Nephron progenitor cell (in vitro differentiated cells): ENCODE measurements around the gene CCBE1.

Experiments used
- DNase-seq: peaks from one replicate; pipeline ENCODE4 v3.0.0; 2021
- H3K27ac Mint-ChIP-seq: 2 replicates; pipeline ENCODE4 v1.8.0; 2021; ENCODE audit warnings: mild to moderate bottlenecking, moderate library complexity, mixed read lengths
- H3K27me3 Mint-ChIP-seq: 2 replicates; pipeline ENCODE4 v1.8.0; 2021; ENCODE audit warnings: mild to moderate bottlenecking, low read depth, mixed read lengths; ENCODE audit not compliant: poor library complexity
- H3K36me3 Mint-ChIP-seq: 2 replicates; pipeline ENCODE4 v1.8.0; 2021; ENCODE audit warnings: low read depth, mixed read lengths
- H3K4me1 Mint-ChIP-seq: 2 replicates; pipeline ENCODE4 v1.8.0; 2021; ENCODE audit warnings: mixed read lengths
- H3K4me3 Mint-ChIP-seq: 2 replicates; pipeline ENCODE4 v1.8.0; 2021; ENCODE audit warnings: mild to moderate bottlenecking, moderate library complexity, mixed read lengths
- H3K9me3 Mint-ChIP-seq: 2 replicates; pipeline ENCODE4 v1.8.0; 2021; ENCODE audit warnings: mild to moderate bottlenecking, moderate library complexity, mixed read lengths
- TF ChIP-seq, protein P1 (sequence below): fragments of 200-600 bp; sonication (generic); IDR thresholded peaks from 2 replicates; pipeline ENCODE4 v1.5.0; 2021; ENCODE audit warnings: antibody characterized with exemption

The CCBE1 gene

DNA sequence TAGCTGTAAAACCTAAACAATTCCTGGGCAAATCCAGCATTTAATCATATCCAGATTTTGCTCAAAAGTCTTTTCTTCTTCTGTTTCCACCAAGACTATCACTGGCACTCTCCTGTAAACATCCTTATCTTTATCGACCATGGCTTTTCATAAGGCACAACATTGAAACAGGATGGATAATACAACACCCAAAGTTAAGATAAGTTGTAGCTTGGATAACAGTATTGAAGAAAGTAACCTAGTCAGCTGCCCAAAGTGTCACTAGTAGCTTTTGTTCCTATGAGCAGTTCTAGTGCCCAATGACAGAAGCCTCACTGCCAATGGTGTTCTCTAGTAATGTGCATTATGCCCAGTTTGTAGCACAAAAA lies 22.3 kb downstream of the CCBE1 start:
- DNase-seq: no peak
- Mint-ChIP-seq H3K36me3 (no peaks in the 10 kb centered on the region), H3K9me3 (no peaks in the 10 kb centered on the region), H3K27me3 (peaks cover 4% of the 10 kb centered on the region), H3K27ac (no peak overlapping the region), H3K4me3 (no peak overlapping the region), H3K4me1 (peaks cover 25% of the 10 kb centered on the region)
- TF ChIP-seq, protein P1, sequence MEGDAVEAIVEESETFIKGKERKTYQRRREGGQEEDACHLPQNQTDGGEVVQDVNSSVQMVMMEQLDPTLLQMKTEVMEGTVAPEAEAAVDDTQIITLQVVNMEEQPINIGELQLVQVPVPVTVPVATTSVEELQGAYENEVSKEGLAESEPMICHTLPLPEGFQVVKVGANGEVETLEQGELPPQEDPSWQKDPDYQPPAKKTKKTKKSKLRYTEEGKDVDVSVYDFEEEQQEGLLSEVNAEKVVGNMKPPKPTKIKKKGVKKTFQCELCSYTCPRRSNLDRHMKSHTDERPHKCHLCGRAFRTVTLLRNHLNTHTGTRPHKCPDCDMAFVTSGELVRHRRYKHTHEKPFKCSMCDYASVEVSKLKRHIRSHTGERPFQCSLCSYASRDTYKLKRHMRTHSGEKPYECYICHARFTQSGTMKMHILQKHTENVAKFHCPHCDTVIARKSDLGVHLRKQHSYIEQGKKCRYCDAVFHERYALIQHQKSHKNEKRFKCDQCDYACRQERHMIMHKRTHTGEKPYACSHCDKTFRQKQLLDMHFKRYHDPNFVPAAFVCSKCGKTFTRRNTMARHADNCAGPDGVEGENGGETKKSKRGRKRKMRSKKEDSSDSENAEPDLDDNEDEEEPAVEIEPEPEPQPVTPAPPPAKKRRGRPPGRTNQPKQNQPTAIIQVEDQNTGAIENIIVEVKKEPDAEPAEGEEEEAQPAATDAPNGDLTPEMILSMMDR: no peak

DNA sequence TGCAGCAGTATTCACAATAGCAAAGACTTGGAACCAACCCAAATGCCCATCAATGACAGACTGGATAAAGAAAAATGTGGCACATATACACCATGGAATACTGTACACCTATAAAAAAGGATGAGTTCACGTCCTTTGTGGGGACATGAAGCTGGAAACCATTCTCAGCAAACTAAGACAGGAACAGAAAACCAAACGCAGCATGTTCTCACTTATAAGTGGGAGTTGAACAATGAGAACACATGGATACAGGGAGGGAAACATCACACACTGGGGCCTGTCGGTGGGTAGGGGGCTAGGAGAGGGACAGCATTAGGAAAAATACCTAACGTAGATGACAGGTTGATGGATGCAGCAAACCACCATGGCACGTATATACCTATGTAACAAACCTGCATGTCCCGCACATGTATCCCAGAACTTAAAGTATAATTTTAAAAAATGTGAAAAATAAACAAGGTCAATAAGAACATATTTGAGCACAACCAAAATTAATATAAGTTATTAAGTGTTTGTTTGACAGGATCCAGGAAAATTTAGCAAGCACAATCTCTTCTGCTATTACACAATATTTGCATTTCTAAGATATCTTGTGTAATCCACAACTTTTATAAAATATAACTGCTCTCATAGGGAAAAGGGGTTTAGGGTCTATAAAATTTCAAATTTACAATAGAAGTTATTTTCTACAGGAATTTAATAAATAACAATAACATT lies 22.9 kb downstream of the CCBE1 start:
- no peaks in the 10 kb centered on the region for H3K9me3 Mint-ChIP-seq
- H3K27me3 Mint-ChIP-seq: peaks cover 4% of the 10 kb centered on the region
- no peaks in the 10 kb centered on the region for H3K36me3 Mint-ChIP-seq
- no peak for DNase-seq
- H3K4me1 Mint-ChIP-seq: peaks cover 20% of the 10 kb centered on the region
- H3K4me3 Mint-ChIP-seq: no peak overlapping the region
- H3K27ac Mint-ChIP-seq: no peak overlapping the region
- TF ChIP-seq, protein P1: no peak

DNA sequence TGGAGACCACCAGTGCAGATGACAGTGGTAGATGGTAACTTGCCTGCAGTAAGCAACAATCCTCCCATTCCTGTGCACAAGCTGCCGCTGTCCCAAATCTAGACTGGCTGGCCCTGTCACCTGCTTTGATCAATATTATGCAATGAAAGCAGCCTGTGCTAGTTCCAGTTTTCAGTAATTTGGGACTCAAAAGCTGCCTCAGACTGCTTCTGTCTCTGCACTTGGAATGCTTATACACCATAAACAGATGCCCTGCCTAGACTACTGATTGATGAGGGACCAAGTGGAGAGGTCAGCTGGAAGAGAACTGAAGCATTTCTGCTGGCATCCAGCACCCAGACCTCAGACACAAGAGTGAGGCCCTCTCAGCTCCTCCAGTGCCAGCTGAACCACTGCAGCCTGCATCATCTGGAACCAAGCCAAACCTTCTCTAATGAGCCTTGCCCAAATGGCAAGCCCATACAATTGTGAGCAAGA lies 24.9 kb downstream of the CCBE1 start:
- TF ChIP-seq, protein P1: no peak

DNA sequence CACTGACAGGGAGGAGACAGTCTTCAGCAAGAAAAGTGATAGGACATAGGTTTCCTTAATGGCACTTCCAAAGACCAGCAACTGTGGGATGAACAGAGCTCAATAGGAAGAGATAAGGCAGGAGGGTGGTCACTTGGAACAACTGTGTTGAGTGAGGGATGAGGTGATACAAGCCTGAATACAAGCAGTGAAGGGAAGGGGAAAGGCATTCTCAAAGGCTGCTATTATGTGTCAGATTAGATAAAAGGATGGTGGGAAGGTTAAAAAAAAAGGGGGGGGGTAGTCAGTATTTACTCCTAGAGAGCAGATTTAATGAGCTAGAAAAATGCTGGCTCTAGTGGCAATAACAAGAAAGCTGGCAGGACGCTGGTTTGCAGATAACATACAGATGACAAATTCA lies 25.7 kb downstream of the CCBE1 start:
- TF ChIP-seq, protein P1: no peak
- Mint-ChIP-seq H3K9me3 (no peaks in the 10 kb centered on the region), H3K36me3 (no peaks in the 10 kb centered on the region), H3K27ac (peak overlapping the region; percentile 10), H3K4me3 (no peak overlapping the region), H3K4me1 (peaks cover 20% of the 10 kb centered on the region), H3K27me3 (peaks cover 4% of the 10 kb centered on the region)
- no peak for DNase-seq

More for the DNA sequence above, 24.9 kb downstream of the CCBE1 start:
- no peak for DNase-seq
- H3K9me3 Mint-ChIP-seq: no peaks in the 10 kb centered on the region
- H3K27me3 Mint-ChIP-seq: peaks cover 4% of the 10 kb centered on the region
- no peak overlapping the region for H3K27ac Mint-ChIP-seq
- H3K4me3 Mint-ChIP-seq: no peak overlapping the region
- H3K4me1 Mint-ChIP-seq: peaks cover 20% of the 10 kb centered on the region
- no peaks in the 10 kb centered on the region for H3K36me3 Mint-ChIP-seq

DNA sequence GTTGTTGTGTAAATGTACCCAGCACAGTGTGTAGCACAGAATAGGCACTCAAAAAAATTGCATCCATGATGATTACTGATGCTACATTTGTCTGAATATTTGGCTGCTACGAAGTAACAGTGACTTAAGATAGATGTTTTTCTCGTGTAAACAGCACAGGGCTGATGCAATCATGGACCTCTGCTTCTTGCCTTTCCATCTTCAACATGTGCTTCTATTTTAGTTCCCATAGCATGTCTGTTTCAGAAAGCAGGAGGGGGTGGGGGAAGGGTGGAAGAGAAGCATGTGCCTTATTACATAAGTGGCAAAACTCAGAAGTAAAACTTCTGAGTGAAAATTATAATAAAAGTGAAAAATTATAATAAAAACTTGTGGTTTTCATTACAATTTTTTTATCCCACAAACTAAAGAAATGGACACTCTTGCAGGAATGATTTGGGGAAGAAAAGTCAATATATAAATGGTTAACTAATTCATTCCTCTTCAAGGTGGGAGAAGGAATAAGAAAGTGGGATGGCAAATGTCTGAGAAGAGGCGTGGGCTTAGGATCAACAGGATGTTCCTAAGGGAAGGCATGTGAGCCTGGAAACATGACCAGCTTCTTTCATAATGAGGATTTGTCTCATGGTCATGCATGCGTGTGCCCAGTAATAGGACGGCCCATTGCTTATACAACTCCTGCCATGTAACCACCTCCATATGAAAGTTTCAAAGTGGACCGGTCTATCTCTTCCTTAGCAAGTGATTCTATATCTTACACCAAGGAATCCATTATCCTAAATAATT lies 27.2 kb downstream of the CCBE1 start:
- DNase-seq: no peak
- no peaks in the 10 kb centered on the region for H3K36me3 Mint-ChIP-seq
- H3K4me3 Mint-ChIP-seq: no peak overlapping the region
- TF ChIP-seq, protein P1: no peak
- peaks cover 35% of the 10 kb centered on the region for H3K4me1 Mint-ChIP-seq
- H3K27ac Mint-ChIP-seq: no peak overlapping the region
- H3K27me3 Mint-ChIP-seq: peaks cover 4% of the 10 kb centered on the region
- H3K9me3 Mint-ChIP-seq: no peaks in the 10 kb centered on the region
